Stomach (tissue), 4 donors: ENCODE measurements around the gene DARS2.

ENCODE experiments used
- POLR2AphosphoS5 ChIP-seq, 3 donors: sonication (generic); formaldehyde crosslinking; IDR thresholded peaks; one replicate each; pipeline ENCODE4 v1.6.1; 2016; ENCODE audit warnings: antibody characterized with exemption in 3 of 3
- TF ChIP-seq, protein P1 (sequence below), 7 experiments: fragments of 450-650 bp in 4 of 7; fragments of 200-600 bp in 3 of 7; sonication (generic) in 3 of 7; IDR thresholded peaks; one replicate each; pipeline ENCODE4 v1.5.1; 2016 to 2019; ENCODE audit warnings: antibody characterized with exemption in 7 of 7, control low read depth in 2 of 7, mild to moderate bottlenecking in 1 of 7

GRCh38 chr1:173888749-173889148 lies 64.3 kb downstream of the DARS2 start:
- TF ChIP-seq, protein P1, sequence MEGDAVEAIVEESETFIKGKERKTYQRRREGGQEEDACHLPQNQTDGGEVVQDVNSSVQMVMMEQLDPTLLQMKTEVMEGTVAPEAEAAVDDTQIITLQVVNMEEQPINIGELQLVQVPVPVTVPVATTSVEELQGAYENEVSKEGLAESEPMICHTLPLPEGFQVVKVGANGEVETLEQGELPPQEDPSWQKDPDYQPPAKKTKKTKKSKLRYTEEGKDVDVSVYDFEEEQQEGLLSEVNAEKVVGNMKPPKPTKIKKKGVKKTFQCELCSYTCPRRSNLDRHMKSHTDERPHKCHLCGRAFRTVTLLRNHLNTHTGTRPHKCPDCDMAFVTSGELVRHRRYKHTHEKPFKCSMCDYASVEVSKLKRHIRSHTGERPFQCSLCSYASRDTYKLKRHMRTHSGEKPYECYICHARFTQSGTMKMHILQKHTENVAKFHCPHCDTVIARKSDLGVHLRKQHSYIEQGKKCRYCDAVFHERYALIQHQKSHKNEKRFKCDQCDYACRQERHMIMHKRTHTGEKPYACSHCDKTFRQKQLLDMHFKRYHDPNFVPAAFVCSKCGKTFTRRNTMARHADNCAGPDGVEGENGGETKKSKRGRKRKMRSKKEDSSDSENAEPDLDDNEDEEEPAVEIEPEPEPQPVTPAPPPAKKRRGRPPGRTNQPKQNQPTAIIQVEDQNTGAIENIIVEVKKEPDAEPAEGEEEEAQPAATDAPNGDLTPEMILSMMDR (IDR thresholded peaks at IDR 0.05) = no peak
- no peak for TF ChIP-seq POLR2AphosphoS5 (IDR thresholded peaks at IDR 0.05)
